ENCODE measurements around the gene RIMBP2. TPM values are rescaled to one million over a fixed set of nuclear protein-coding genes. Genes with fewer than 3 reads are reported as not detected.

Gene RIMBP2
- total RNA-seq, 3 donors from 2014 or later: 2.3 to 5.9 (median 5.4) TPM

- H3K36me3 ChIP-seq (ENCODE audit: low read depth): no peaks in the 10 kb centered on the region
- ATAC-seq: no peak
- H3K9me3 ChIP-seq: no peaks in the 10 kb centered on the region
- intact Hi-C loops (cut with DNase I, micrococcal nuclease): no loop called here
- H3K4me3 ChIP-seq: no peak overlapping the region
- DNase-seq: no peak
- no peaks in the 10 kb centered on the region for H3K4me1 ChIP-seq (ENCODE audit: low read depth)
- TF ChIP-seq CTCF (IDR thresholded peaks at IDR 0.05): no peak
These were observed 190.5 kb downstream of the RIMBP2 start for GRCh38 chr12:130525384-130526172.

- DNase-seq (no peak), ATAC-seq (no peak)
- Histone ChIP-seq H3K4me3 (no peak overlapping the region), H3K4me1 (ENCODE audit: low read depth) (no peaks in the 10 kb centered on the region), H3K9me3 (no peaks in the 10 kb centered on the region), H3K36me3 (ENCODE audit: low read depth) (no peaks in the 10 kb centered on the region)
- no peak for TF ChIP-seq CTCF (IDR thresholded peaks at IDR 0.05)
- intact Hi-C loops (cut with DNase I, micrococcal nuclease): no loop called here
These were observed 191.3 kb downstream of the RIMBP2 start for GRCh38 chr12:130524759-130525158.

DNA sequence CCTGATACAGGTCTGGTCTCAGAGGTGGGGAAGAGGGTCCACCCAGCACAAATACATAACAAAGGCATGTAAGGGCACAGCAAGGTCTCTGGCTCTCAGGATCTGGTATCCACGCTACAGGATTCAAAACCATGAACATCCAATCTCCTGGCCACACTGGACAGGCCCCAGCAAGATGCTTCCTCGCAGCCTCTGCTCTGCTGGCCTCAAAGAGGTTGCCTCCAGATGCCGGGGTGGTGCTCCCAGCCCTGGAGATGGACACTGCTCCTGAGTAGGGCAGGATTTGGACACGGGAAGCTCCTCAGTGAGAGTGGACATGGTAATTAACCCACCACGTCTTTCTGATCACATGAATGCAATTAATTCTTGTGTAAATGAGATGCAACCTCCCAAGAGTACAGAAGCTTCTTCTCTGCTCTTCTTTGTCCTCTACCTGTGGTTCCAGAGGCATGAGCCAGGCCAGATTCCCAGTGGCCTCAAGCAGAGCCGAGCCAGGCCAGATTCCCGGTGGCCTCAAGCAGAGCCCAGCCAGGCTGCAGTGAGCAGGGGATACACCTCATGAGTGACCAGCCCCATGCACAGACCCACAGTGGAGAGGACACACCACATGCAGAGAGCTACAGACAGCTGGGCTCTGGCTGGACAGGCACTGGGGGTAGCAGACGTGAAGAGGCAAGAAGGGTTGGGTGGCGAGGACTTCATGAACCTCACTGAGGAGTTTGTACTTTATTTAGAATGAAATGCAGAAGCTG, 192.1 kb downstream of the RIMBP2 start:
- no peak for ATAC-seq
- no peaks in the 10 kb centered on the region for H3K36me3 ChIP-seq (ENCODE audit: low read depth)
- H3K4me1 ChIP-seq (ENCODE audit: low read depth): no peaks in the 10 kb centered on the region
- no peak for TF ChIP-seq CTCF (IDR thresholded peaks at IDR 0.05)
- no peak for DNase-seq
- H3K9me3 ChIP-seq: no peaks in the 10 kb centered on the region
- intact Hi-C loops (cut with DNase I, micrococcal nuclease): no loop called here
- no peak overlapping the region for H3K4me3 ChIP-seq

DNA sequence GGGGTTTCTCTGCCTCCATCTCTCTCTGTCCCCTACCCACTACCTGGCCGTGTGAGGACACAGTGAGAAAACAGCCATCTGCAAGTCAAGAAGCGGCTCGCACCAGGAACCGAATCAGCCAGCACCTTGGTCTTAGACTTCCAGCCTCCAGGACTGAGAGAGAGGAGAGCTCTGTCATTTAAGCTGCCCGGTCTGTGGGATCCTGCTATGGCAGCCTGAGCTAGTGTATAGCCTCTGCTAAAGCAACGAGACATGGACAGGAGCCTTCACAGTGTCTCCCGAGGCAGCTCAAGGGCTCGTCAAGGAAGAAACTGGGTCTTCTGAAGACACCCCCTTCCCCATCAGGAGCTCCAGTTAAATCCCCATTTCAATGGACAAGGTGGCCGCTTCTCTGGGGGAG, 192.9 kb downstream of the RIMBP2 start:
- no peaks in the 10 kb centered on the region for H3K36me3 ChIP-seq (ENCODE audit: low read depth)
- no peak overlapping the region for H3K4me3 ChIP-seq
- no peaks in the 10 kb centered on the region for H3K9me3 ChIP-seq
- ATAC-seq (no peak), DNase-seq (no peak)
- intact Hi-C loops (cut with DNase I, micrococcal nuclease): no loop called here
- H3K4me1 ChIP-seq (ENCODE audit: low read depth): no peaks in the 10 kb centered on the region
- TF ChIP-seq CTCF (IDR thresholded peaks at IDR 0.05): no peak

DNA sequence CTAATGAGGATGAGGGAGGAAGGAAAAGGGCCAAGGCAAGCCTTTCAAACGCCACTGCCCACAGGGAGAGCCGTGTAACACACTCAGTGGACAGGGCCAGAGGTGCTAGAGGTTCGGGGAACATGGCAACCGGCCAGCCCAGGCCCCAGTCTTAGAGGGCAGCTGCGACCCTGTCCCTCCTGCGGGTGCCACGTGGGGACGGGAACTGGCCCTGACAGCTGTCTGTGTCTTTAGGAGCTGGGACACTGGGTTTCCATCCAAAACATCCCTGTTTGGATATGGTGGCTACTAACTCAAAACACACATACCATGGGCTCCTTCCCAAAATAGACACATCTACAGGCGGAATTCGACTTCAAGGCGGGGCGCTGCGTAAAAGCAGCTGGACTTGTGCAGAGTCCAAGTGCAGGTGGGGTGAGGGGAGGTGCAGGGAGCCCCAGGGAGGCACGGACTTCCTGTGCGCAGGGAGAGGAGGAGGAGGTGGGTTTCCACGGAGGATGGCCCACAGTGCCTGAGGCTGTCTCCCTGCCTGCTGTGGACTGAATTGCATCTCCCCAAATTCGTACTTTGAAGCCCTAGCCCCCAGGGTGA, 193.8 kb downstream of the RIMBP2 start:
- Histone ChIP-seq H3K4me1 (ENCODE audit: low read depth) (no peaks in the 10 kb centered on the region), H3K36me3 (ENCODE audit: low read depth) (no peaks in the 10 kb centered on the region), H3K4me3 (no peak overlapping the region), H3K9me3 (no peaks in the 10 kb centered on the region)
- ATAC-seq (no peak), DNase-seq (no peak)
- TF ChIP-seq CTCF (IDR thresholded peaks at IDR 0.05): no peak
- intact Hi-C loops (cut with DNase I, micrococcal nuclease): no loop called here

Measured in mucosa of descending colon (tissue), 3 donors.